ENCODE results near the gene KRT4.

The KRT4 gene

DNA sequence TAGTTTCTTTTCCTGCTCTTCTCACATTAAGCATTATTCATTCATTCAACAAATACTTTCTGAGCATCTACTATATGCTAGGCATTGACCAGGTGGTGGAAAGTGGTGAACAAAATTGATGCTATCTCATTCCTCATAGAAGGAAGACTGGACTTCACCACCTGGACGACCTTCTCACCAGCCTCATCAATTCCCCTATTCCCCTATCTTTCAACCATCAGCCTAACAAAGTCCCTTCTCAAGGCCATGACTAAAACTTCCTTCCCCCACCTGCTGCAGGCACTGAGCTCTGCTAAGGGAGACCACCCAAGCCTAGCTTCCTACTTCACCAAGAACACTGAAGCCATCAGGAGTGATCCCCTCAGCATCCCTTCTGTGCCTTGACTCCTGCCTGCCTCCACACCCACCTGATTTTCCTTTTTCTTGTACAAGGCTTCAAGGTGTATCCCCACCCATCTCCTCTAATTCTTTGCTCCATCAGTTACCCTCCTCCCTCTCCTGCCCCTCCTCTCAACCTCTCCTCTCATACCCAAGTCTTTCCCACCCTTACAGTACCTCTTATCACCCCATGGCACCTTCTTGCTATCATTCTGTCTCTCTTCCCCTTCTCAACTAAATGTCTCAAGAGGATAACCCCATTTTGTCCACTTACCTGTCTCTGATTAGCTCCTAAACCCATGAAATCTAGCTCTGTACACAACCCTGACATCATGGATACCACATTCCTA lies 56.3 kb downstream of the KRT4 start:
- no peaks in the 10 kb centered on the region; the same call in 1 of the 2 replicates for H3K27me3 ChIP-seq (replicated peaks; ENCODE audit: control insufficient read depth, insufficient read depth, low read length)
- no peak for DNase-seq (ENCODE audit: extremely low read depth, insufficient read length)
- no peak overlapping the region for H3K4me3 ChIP-seq (replicated peaks; ENCODE audit: low read depth, low read length)
- no peak for TF ChIP-seq CTCF (IDR thresholded peaks at IDR 0.05; ENCODE audit: insufficient read depth, low read length, poor library complexity, severe bottlenecking)
- no peaks in the 10 kb centered on the region for H3K36me3 ChIP-seq (ENCODE audit: control insufficient read depth, insufficient read depth, low read length)
